ENCODE results near the gene FAM222A. TPM values are rescaled to one million over a fixed set of nuclear protein-coding genes. Genes with fewer than 3 reads are reported as not detected.

The FAM222A gene
- total RNA-seq, 1 donor from 2014 or later: 2.5 TPM

DNA sequence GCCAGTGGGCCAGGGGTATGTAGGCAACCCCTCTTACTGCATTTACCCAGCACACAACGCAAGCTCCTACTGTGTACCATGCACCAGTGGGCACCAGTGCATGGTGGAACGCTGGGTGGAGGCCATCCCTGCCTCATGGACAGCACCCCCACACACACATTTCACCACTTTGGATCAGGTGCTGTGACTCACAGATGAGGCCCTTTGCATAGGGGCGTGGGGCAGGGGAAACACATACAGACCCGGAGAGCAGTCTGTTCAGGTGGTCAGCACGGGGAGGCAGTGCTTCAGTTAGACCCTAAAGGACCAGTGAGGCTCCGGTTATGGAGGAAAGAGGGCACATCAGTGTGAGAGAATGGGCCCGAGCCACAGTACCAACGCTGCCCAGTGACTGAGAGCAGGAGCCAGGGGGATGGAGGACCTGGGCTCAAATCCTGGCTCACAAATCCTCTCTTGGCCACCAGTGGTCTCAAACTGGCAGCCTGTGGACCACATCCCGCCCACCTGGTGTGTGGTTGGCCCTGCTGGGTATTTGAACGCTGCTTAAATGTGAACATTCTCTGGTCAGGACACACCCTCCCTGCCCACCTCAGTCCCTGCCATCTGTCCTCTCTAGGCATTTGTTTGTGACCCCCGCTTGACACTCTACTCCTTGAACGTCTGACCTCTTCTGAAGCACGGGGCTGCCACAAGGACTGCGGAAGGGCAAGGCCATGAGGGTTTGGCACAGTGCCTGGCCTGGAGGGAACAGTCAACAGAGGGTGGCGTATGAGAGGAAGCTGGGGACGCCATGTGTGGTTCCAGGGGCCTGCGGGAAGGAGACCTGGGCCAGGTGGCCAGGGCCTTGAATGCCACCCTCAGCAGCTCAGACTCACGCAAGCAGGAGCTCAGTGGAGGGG is 46.7 kb downstream of the FAM222A start:
- H3K79me2 ChIP-seq (ENCODE audit: low read depth): no peaks in the 10 kb centered on the region
- Mint-ChIP-seq H3K4me3 (no peak overlapping the region), H3K27me3 (ENCODE audit: insufficient read depth, low read depth) (peaks cover 7% of the 10 kb centered on the region), H3K4me1 (peaks cover 6% of the 10 kb centered on the region), H3K9me3 (peaks cover 15% of the 10 kb centered on the region), H3K36me3 (peaks cover 13% of the 10 kb centered on the region), H3K27ac (no peak overlapping the region)
- no peak overlapping the region for H3K9ac ChIP-seq
- H3K27me3 ChIP-seq: no peaks in the 10 kb centered on the region
- peaks cover 20% of the 10 kb centered on the region for H3K4me1 ChIP-seq
- TF ChIP-seq CTCF (IDR thresholded peaks at IDR 0.05): no peak
- no peak for TF ChIP-seq EZH2phosphoT487 (IDR thresholded peaks at IDR 0.05)
- no peak for TF ChIP-seq EZH2 (IDR thresholded peaks at IDR 0.05)
- no peak for DNase-seq (ENCODE audit: low spot score)
- H3K27ac ChIP-seq: no peak overlapping the region
- H4K20me1 ChIP-seq (ENCODE audit: low read depth): peaks cover 36% of the 10 kb centered on the region
- H3K36me3 ChIP-seq: no peaks in the 10 kb centered on the region
- no peak overlapping the region for H3K4me2 ChIP-seq
- H3K4me3 ChIP-seq: no peak overlapping the region
- peaks cover 12% of the 10 kb centered on the region for H3K9me3 ChIP-seq (ENCODE audit: low read depth)
- no peaks in the 10 kb centered on the region for H3F3A ChIP-seq (ENCODE audit: low read depth)
- no peak overlapping the region for H2AFZ ChIP-seq (replicated peaks)

GRCh38 chr12:109760930-109761921 is 47.6 kb downstream of the FAM222A start:
- H4K20me1 ChIP-seq (ENCODE audit: low read depth): peaks cover 36% of the 10 kb centered on the region
- no peak overlapping the region for H3K4me2 ChIP-seq
- TF ChIP-seq EZH2phosphoT487 (IDR thresholded peaks at IDR 0.05): no peak
- no peak for TF ChIP-seq EZH2 (IDR thresholded peaks at IDR 0.05)
- no peak for TF ChIP-seq CTCF (IDR thresholded peaks at IDR 0.05)
- Mint-ChIP-seq H3K4me3 (no peak overlapping the region), H3K4me1 (peaks cover 6% of the 10 kb centered on the region), H3K9me3 (peaks cover 7% of the 10 kb centered on the region), H3K27ac (no peak overlapping the region), H3K27me3 (ENCODE audit: insufficient read depth, low read depth) (peaks cover 7% of the 10 kb centered on the region), H3K36me3 (peaks cover 4% of the 10 kb centered on the region)
- H3K36me3 ChIP-seq: no peaks in the 10 kb centered on the region
- H3F3A ChIP-seq (ENCODE audit: low read depth): no peaks in the 10 kb centered on the region
- peaks cover 20% of the 10 kb centered on the region for H3K4me1 ChIP-seq
- no peaks in the 10 kb centered on the region for H3K27me3 ChIP-seq
- H2AFZ ChIP-seq (replicated peaks): no peak overlapping the region
- no peak overlapping the region for H3K27ac ChIP-seq
- DNase-seq (ENCODE audit: low spot score): no peak
- H3K4me3 ChIP-seq: no peak overlapping the region
- H3K79me2 ChIP-seq (ENCODE audit: low read depth): no peaks in the 10 kb centered on the region
- H3K9ac ChIP-seq: no peak overlapping the region
- peaks cover 7% of the 10 kb centered on the region for H3K9me3 ChIP-seq (ENCODE audit: low read depth)

DNA sequence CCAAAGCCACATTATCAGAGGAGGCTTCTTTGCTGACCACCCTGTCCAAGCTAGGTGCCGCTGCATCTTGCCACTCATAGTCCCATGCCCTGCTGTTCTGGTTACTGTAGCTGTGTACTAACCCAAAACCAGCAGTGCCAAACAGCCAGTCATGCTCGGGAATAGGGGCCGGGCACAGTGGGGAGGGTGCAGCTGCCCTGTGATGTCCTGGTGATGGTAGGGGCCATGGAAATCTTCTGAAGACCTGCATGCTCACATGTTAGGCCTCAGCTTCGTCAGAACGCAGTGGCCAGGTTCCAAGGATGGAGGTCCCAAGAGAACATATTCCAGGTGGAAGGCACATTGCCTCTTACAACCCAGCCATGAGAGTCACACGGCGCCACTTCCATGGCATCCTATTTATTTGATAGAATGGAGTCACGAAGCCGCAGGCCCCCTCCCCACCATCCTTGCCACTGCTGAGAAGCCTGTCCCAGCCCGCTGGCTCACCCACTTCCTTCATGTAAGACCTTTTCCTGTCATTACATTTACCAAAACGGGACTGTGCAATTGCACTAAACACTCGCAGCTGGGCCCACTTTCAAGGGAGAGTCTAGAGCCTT is 48.5 kb downstream of the FAM222A start:
- peak overlapping the region; percentile 64 for H3K27ac Mint-ChIP-seq
- DNase-seq (ENCODE audit: low spot score): no peak
- no peaks in the 10 kb centered on the region for H3K9me3 Mint-ChIP-seq
- no peak overlapping the region for H2AFZ ChIP-seq (replicated peaks)
- peaks cover 3% of the 10 kb centered on the region for H3K36me3 Mint-ChIP-seq
- H3K79me2 ChIP-seq (ENCODE audit: low read depth): no peaks in the 10 kb centered on the region
- H3K4me1 Mint-ChIP-seq: peaks cover 6% of the 10 kb centered on the region
- peaks cover 7% of the 10 kb centered on the region for H3K27me3 Mint-ChIP-seq (ENCODE audit: insufficient read depth, low read depth)
- peaks cover 20% of the 10 kb centered on the region for H3K4me1 ChIP-seq
- H3K36me3 ChIP-seq: no peaks in the 10 kb centered on the region
- no peak overlapping the region for H3K4me3 ChIP-seq
- H3K9me3 ChIP-seq (ENCODE audit: low read depth): no peaks in the 10 kb centered on the region
- no peak for TF ChIP-seq EZH2phosphoT487 (IDR thresholded peaks at IDR 0.05)
- TF ChIP-seq CTCF (IDR thresholded peaks at IDR 0.05): no peak
- no peak for TF ChIP-seq EZH2 (IDR thresholded peaks at IDR 0.05)
- no peak overlapping the region for H3K4me2 ChIP-seq
- H3F3A ChIP-seq (ENCODE audit: low read depth): no peaks in the 10 kb centered on the region
- peaks cover 36% of the 10 kb centered on the region for H4K20me1 ChIP-seq (ENCODE audit: low read depth)
- no peak overlapping the region for H3K27ac ChIP-seq
- H3K27me3 ChIP-seq: no peaks in the 10 kb centered on the region
- no peak overlapping the region for H3K4me3 Mint-ChIP-seq
- H3K9ac ChIP-seq: no peak overlapping the region
